ENCODE data around the gene FCHSD2. TPM values are rescaled to one million over a fixed set of nuclear protein-coding genes. Genes with fewer than 3 reads are reported as not detected.

Gene FCHSD2
- total RNA-seq, 1 experiment from 2014 or later = 22.6 TPM

DNA sequence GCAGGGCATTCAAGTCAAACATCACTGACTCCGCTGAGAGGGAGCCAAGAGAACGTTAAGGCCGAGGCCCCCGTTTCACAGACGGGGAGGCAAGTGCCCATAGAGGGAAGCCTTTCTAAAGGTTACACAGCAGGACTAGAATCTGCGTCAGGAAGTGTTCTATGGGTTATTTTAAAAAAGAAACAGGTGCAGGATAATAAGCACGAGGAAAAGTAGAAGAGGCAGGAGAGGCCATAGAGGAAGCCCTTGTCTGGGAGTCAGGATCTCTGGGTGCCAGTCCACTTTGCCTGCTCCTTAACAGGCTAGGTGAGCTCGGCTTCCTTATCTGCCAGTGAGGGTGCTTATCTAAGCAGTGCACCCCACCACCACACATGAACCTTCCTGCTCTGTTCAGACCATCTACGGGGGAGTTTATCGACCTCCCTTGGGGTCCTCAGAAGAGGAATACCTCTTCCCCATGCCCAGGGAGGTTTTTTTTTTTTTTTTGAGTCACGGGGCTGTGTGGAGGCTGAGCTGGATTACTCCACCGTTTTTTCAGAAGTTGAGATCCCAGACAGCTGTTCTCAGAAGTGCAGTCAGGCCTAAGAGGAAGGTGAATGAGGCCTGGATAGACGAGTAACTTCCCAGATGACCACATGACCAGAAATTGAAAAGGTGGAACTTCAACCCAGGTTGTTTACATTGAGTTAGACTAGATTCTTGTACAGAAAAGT, 1.2 kb upstream of the FCHSD2 start:
- TF ChIP-seq, protein P1, sequence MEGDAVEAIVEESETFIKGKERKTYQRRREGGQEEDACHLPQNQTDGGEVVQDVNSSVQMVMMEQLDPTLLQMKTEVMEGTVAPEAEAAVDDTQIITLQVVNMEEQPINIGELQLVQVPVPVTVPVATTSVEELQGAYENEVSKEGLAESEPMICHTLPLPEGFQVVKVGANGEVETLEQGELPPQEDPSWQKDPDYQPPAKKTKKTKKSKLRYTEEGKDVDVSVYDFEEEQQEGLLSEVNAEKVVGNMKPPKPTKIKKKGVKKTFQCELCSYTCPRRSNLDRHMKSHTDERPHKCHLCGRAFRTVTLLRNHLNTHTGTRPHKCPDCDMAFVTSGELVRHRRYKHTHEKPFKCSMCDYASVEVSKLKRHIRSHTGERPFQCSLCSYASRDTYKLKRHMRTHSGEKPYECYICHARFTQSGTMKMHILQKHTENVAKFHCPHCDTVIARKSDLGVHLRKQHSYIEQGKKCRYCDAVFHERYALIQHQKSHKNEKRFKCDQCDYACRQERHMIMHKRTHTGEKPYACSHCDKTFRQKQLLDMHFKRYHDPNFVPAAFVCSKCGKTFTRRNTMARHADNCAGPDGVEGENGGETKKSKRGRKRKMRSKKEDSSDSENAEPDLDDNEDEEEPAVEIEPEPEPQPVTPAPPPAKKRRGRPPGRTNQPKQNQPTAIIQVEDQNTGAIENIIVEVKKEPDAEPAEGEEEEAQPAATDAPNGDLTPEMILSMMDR (conservative IDR thresholded peaks at IDR 0.05) = no peak
- TF ChIP-seq EZH2 (IDR thresholded peaks at IDR 0.05; ENCODE audit: low read depth) = no peak
- H3F3A ChIP-seq (ENCODE audit: insufficient read depth, low read depth) = peaks cover 11% of the 10 kb centered on the region; the same call in 1 of the 2 replicates
- no peaks in the 10 kb centered on the region for H3K36me3 ChIP-seq (ENCODE audit: low read depth)
- BruUV-seq (replicated peaks) = no TSS peak
- H3K9me2 ChIP-seq (ENCODE audit: insufficient read depth) = no peaks in the 10 kb centered on the region
- ChIA-PET POLR2A (ENCODE audit: unreplicated experiment) (interaction anchor here (0.6 kb wide), 3 partner anchors 10 to 637 kb away, joined by 3 to 7 read pairs (median 4); no protein-coding TSS in a partner anchor), CTCF (interaction anchor here (0.6 to 1.7 kb wide), 9 partner anchors 13 to 620 kb away, joined by 3 to 14 read pairs (median 6); no protein-coding TSS in a partner anchor)
- peak overlapping the region; percentile 98; the same call in 1 of the 2 replicates for H3K4me3 ChIP-seq
- intact Hi-C loops (cut with micrococcal nuclease; ENCODE audit: unreplicated experiment) = loop anchor here (2.0 kb wide), 1 partner anchor 36 kb away; no protein-coding TSS in a partner anchor
- DNase-seq = peak in 1 of 2 experiments; percentile 33
- peak overlapping the region; percentile 80 for H3K4me2 ChIP-seq
- H3K79me2 ChIP-seq (ENCODE audit: low read depth) = peaks cover 24% of the 10 kb centered on the region
- no peaks in the 10 kb centered on the region for H3K27me3 ChIP-seq (ENCODE audit: insufficient read depth, low read depth)
- H3K9me3 ChIP-seq (ENCODE audit: insufficient read depth, low read depth) = no peaks in the 10 kb centered on the region
- no peak overlapping the region for H3K27ac ChIP-seq
- H2AFZ ChIP-seq = no peak overlapping the region; the same call in 1 of the 2 replicates
- no peaks in the 10 kb centered on the region for H4K20me1 ChIP-seq (ENCODE audit: insufficient read depth)
- H3K4me1 ChIP-seq (replicated peaks; ENCODE audit: insufficient read depth) = peaks cover 20% of the 10 kb centered on the region

DNA sequence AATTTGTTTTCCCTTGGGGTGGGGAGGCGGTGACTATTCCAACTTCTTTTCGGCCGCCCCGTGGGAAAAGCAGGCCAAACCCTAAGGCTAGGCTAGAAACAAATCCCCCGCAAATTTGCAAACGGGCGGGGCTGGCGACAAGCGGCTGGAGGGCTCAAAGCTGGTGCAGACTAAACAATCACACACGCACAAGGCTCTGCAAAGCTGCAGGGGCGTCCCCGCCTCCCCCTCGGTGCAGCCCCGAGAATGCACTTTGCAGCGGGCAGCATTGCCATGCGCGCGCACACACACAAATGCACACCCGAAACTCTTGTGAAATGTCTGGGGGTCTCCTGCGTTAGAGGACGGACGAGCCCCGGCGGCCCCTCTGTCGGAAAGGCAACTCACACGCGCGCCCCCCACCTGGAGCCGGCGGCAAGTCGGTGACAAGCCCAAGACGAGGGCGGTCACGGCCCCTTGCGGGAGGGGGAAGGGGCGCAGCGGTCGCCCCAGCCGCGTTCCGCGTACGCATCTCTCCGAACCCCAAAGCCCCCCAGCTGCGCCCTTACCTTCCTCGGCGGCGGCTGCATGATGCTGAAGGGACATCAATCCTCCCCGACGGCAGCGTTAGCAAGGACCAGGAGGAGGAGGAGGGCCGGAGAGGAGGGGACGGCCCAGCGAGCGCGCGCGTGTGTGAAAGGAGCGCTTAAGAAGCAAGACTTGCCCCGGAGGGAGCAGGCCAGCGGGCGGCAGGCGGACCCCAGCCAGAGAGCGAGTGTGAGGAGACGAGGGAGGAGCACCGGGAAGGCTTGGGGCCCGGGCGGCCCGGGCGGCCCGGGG, 600 bp downstream of the FCHSD2 start:
- peak overlapping the region; percentile 48; the same call in 1 of the 2 replicates for H3K27ac ChIP-seq
- H3K4me1 ChIP-seq (replicated peaks; ENCODE audit: insufficient read depth) = peaks cover 20% of the 10 kb centered on the region
- intact Hi-C loops (cut with micrococcal nuclease; ENCODE audit: unreplicated experiment) = loop anchor here (2.0 kb wide), 1 partner anchor 37 kb away; no protein-coding TSS in a partner anchor
- no peaks in the 10 kb centered on the region for H3K9me2 ChIP-seq (ENCODE audit: insufficient read depth)
- H3K27me3 ChIP-seq (ENCODE audit: insufficient read depth, low read depth) = no peaks in the 10 kb centered on the region
- DNase-seq = peak; percentile 64 to 74
- no peaks in the 10 kb centered on the region for H4K20me1 ChIP-seq (ENCODE audit: insufficient read depth)
- peak overlapping the region; percentile 80 for H3K4me2 ChIP-seq
- H3F3A ChIP-seq (ENCODE audit: insufficient read depth, low read depth) = peaks cover 11% of the 10 kb centered on the region; the same call in 1 of the 2 replicates
- peaks cover 30% of the 10 kb centered on the region for H3K79me2 ChIP-seq (ENCODE audit: low read depth)
- no peaks in the 10 kb centered on the region for H3K9me3 ChIP-seq (ENCODE audit: insufficient read depth, low read depth)
- no peak for TF ChIP-seq EZH2 (IDR thresholded peaks at IDR 0.05; ENCODE audit: low read depth)
- TF ChIP-seq, protein P1 (conservative IDR thresholded peaks at IDR 0.05) = no peak
- ChIA-PET CTCF (interaction anchor here (0.9 to 1.1 kb wide), 2 partner anchors 16 to 17 kb away, joined by 4 to 6 read pairs; no protein-coding TSS in a partner anchor), POLR2A (ENCODE audit: unreplicated experiment) (no interaction called here)
- no peaks in the 10 kb centered on the region for H3K36me3 ChIP-seq (ENCODE audit: low read depth)
- no TSS peak for BruUV-seq (replicated peaks)
- H2AFZ ChIP-seq = peak overlapping the region; percentile 97
- peak overlapping the region; percentile 98 for H3K4me3 ChIP-seq

DNA sequence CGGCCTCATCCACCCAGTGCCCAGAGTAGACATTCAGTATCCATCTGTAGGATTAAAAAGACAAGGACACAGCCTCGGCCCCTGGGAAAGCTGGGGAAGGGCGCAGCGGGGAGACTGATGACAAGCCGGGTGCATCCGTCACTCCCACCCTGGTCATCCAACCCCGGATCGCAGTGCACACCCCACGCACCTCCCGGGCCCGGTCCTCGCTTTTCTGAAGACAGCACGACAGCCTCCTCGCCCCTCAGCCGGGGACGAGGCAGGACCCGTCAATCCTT, 1.1 kb downstream of the FCHSD2 start:
- peak in 1 of 2 experiments; percentile 16 for DNase-seq
- no peaks in the 10 kb centered on the region for H3K9me2 ChIP-seq (ENCODE audit: insufficient read depth)
- H3F3A ChIP-seq (ENCODE audit: insufficient read depth, low read depth) = peaks cover 11% of the 10 kb centered on the region; the same call in 1 of the 2 replicates
- TF ChIP-seq EZH2 (IDR thresholded peaks at IDR 0.05; ENCODE audit: low read depth) = no peak
- TF ChIP-seq, protein P1 (conservative IDR thresholded peaks at IDR 0.05) = no peak
- no peaks in the 10 kb centered on the region for H3K9me3 ChIP-seq (ENCODE audit: insufficient read depth, low read depth)
- peak overlapping the region; percentile 97 for H2AFZ ChIP-seq
- H3K4me2 ChIP-seq = peak overlapping the region; percentile 80
- no peaks in the 10 kb centered on the region for H4K20me1 ChIP-seq (ENCODE audit: insufficient read depth)
- H3K79me2 ChIP-seq (ENCODE audit: low read depth) = peaks cover 30% of the 10 kb centered on the region
- CTCF ChIA-PET = no interaction called here
- H3K27ac ChIP-seq = no peak overlapping the region
- no peaks in the 10 kb centered on the region for H3K27me3 ChIP-seq (ENCODE audit: insufficient read depth, low read depth)
- peak overlapping the region; percentile 98 for H3K4me3 ChIP-seq
- POLR2A ChIA-PET (ENCODE audit: unreplicated experiment) = no interaction called here
- H3K4me1 ChIP-seq (replicated peaks; ENCODE audit: insufficient read depth) = peaks cover 20% of the 10 kb centered on the region
- intact Hi-C loops (cut with micrococcal nuclease; ENCODE audit: unreplicated experiment) = no loop called here
- BruUV-seq (replicated peaks) = no TSS peak
- no peaks in the 10 kb centered on the region for H3K36me3 ChIP-seq (ENCODE audit: low read depth)

Measured in PC-9 (cell line).